ENCODE data around the gene FFAR2. TPM values are rescaled to one million over a fixed set of nuclear protein-coding genes. Genes with fewer than 3 reads are reported as not detected.

FFAR2 gene
- total and polyA plus RNA-seq, 2 donors (not counting 3 experiments of a cell fraction or from before 2014, with no cell fraction given): not detected

DNA sequence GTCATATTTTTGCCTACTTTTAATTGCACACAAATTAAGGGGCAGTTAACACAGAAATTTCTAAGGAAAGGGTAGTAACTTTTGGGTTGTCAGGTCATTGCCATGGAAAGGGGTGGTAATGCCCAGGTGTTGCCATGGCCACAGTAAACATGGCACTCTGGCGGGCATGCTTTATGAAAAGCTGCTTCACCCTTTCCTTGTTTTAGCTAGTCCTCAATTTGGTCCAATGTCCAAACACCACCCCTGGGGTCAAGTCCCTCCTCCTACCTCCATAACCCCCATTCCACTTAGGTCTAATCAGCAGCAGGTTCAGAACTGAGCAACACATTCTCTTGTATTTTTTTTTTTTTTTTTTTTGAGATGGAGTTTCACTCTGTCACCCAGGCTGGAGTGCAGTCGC, 6.6 kb downstream of the FFAR2 start:
- intact Hi-C loops (cut with micrococcal nuclease) (no loop called here), dilution Hi-C loops (cut with MboI; ENCODE audit: extremely low pct_ligation_motif_present, low sequenced_read_pairs) (no loop called here)
- Histone ChIP-seq H3K4me2 (ENCODE audit: insufficient read depth, low read length) (no peak overlapping the region), H3K36me3 (ENCODE audit: control insufficient read depth in 2 of 2, extremely low read depth in 1 of 2, insufficient read depth in 2 of 2, low read length in 2 of 2) (no peaks in the 10 kb centered on the region), H3K9ac (replicated peaks; ENCODE audit: extremely low read depth, insufficient read depth, low read length) (no peak overlapping the region), H3K9me3 (replicated peaks; ENCODE audit: control insufficient read depth, insufficient read depth, low read length) (no peaks in the 10 kb centered on the region), H3K79me2 (ENCODE audit: control insufficient read depth, insufficient read depth, low read length) (no peaks in the 10 kb centered on the region), H3K4me1 (ENCODE audit: control insufficient read depth, extremely low read depth, insufficient read depth, low read length) (no peaks in the 10 kb centered on the region), H3K27me3 (ENCODE audit: control insufficient read depth in 2 of 2, insufficient read depth in 2 of 2, low read length in 2 of 2) (no peaks in the 10 kb centered on the region), H3K27ac (ENCODE audit: insufficient read depth, low read depth, low read length) (no peak overlapping the region), H4K20me1 (replicated peaks; ENCODE audit: control insufficient read depth, extremely low read depth, insufficient read depth, low read length) (no peaks in the 10 kb centered on the region), H2AFZ (ENCODE audit: low read depth, low read length) (no peak overlapping the region), H3K4me3 (replicated peaks in 1 of 3; ENCODE audit: insufficient read depth in 1 of 3, low read depth in 1 of 3, low read length in 3 of 3) (no peak overlapping the region), H3K9me1 (replicated peaks; ENCODE audit: control insufficient read depth, extremely low read depth, insufficient read depth, low read length) (no peaks in the 10 kb centered on the region)
- POLR2A ChIA-PET: no interaction called here
- no TSS peak for BruUV-seq (replicated peaks)
- TF ChIP-seq MAX (IDR thresholded peaks at IDR 0.05; ENCODE audit: insufficient read depth, insufficient read length) (no peak), MYC (IDR thresholded peaks at IDR 0.05; ENCODE audit: low read depth, low read length) (no peak), GATA2 (IDR thresholded peaks at IDR 0.05; ENCODE audit: insufficient read depth, insufficient read length, low read depth, low read length) (no peak), POLR2A (IDR thresholded peaks at IDR 0.05; ENCODE audit: low read depth, low read length) (no peak), FOS (IDR thresholded peaks at IDR 0.05; ENCODE audit: borderline replicate concordance, insufficient read depth, low read length) (no peak), POLR2AphosphoS5 (IDR thresholded peaks at IDR 0.05; ENCODE audit: insufficient read depth, low read depth, low read length) (no peak), CTCF (IDR thresholded peaks at IDR 0.05; ENCODE audit: extremely low read depth in 1 of 2, insufficient read depth in 1 of 2, low read depth in 1 of 2, low read length in 2 of 2) (no peak), EZH2 (IDR thresholded peaks at IDR 0.05; ENCODE audit: borderline replicate concordance, low read depth, low read length, severe bottlenecking) (no peak), JUN (IDR thresholded peaks at IDR 0.05; ENCODE audit: borderline replicate concordance, insufficient read depth, insufficient read length, low read depth) (no peak)
- FAIRE-seq (no peak), DNase-seq (ENCODE audit: low read depth, low spot score) (no peak)
- CTCF ChIA-PET: interaction anchor here (1.9 kb wide), 1 partner anchor 9 kb away, joined by 5 read pairs; no protein-coding TSS in a partner anchor
